Measurements from ENCODE around the gene LRSAM1.

DNA sequence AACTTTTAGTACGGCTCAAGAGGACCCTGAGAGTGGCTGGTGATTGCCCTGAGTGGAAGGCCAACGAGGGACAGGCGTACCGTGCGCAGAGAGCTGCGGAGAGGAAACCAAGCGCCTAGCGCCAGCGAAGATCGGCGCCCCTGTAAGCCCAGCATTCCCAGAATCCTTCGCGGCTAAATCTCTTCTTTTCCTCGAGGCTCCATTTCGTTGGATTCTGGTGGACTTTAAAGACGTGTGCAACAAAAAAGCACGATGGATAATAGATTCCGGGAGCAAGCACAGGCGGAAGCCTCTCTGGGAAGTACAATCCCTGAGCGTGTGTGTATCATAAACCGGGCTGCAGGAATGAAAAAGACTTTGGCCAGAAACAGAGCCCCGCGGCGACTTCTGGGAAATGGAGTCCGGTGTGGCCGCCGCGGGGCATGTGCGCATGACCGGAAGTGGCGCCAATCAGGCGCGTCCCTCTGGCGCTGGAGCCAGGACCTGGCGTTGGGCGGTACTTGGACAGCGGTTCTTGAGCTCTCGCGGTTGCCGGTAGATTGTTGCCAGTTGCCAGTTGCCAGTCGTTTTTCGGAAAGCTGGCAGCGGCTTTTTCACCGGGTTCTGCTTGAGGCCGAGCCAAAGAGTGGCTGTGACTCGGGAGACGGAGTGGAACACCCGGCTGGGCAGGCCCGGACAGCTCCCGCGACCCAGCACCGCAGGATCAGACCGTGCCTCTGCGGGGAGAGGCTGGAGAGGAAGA, 27.2 kb upstream of the LRSAM1 start, which contains the start of gene ZNF79:
- TF ChIP-seq POLR2A (IDR thresholded peaks at IDR 0.05) = peak in 1 of 2 donors; percentile 67
- TF ChIP-seq, protein P1, sequence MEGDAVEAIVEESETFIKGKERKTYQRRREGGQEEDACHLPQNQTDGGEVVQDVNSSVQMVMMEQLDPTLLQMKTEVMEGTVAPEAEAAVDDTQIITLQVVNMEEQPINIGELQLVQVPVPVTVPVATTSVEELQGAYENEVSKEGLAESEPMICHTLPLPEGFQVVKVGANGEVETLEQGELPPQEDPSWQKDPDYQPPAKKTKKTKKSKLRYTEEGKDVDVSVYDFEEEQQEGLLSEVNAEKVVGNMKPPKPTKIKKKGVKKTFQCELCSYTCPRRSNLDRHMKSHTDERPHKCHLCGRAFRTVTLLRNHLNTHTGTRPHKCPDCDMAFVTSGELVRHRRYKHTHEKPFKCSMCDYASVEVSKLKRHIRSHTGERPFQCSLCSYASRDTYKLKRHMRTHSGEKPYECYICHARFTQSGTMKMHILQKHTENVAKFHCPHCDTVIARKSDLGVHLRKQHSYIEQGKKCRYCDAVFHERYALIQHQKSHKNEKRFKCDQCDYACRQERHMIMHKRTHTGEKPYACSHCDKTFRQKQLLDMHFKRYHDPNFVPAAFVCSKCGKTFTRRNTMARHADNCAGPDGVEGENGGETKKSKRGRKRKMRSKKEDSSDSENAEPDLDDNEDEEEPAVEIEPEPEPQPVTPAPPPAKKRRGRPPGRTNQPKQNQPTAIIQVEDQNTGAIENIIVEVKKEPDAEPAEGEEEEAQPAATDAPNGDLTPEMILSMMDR (IDR thresholded peaks at IDR 0.05) = no peak
